NCI-H2171 treated with DMSO at 0.1 percent for 48 hours (cell line): Measurements from ENCODE around the gene TSPAN9.

Experiments
- DNase-seq: peaks from one replicate; lab custom pipeline; 2025; lab: John Stamatoyannopoulos, UW

Gene TSPAN9

DNA sequence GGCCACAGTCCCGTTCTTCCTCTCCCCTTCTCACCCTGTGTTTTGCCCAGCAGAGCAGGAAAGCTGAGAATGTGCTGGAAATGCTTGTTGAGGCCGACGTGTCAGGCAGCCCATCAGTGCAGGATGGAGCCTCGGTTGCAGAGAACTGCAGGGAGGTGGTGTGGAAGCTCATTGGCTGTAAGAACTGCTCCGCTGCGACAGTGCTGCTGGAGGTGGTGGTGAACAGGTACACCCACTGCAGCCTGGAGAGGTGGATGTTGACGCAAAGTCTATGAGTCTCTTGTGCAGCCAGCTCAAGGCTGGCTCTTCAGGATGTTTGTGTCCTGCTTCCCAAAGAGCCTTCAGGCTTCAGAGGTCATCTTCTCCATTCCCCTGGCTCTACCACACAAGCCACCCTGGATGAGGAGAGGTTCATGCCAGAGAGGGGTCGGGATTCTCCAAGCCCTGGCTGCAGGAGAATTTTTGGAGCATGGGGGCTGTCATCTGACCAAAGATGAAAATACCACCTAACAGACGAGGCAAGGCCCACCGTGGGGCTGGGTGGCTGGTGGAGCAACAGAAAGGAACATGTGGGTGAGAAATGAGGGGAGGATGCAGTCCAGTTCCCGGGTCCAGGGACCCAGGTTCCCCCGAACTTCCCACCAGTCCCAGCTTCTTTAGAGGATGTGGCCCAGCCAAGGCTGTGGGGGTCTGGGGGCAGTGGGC lies 239.7 kb downstream of the TSPAN9 start:
- no peak for DNase-seq

DNA sequence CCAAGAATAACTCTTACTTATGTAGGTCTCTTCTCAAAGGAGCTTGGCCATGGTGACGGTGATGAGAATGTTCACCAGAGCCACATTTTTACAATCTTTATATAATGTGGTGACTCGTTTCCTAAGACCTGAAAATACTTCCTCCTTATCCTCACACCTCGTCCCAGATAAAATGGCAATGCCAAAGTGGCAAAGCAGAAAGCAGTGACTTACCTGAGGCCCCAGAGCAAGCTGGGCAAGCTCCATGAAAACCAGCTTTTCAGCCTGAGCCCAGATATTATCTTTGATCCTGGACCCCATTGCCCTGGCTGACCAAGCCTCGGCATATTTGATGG lies 240.3 kb downstream of the TSPAN9 start:
- DNase-seq = no peak

DNA sequence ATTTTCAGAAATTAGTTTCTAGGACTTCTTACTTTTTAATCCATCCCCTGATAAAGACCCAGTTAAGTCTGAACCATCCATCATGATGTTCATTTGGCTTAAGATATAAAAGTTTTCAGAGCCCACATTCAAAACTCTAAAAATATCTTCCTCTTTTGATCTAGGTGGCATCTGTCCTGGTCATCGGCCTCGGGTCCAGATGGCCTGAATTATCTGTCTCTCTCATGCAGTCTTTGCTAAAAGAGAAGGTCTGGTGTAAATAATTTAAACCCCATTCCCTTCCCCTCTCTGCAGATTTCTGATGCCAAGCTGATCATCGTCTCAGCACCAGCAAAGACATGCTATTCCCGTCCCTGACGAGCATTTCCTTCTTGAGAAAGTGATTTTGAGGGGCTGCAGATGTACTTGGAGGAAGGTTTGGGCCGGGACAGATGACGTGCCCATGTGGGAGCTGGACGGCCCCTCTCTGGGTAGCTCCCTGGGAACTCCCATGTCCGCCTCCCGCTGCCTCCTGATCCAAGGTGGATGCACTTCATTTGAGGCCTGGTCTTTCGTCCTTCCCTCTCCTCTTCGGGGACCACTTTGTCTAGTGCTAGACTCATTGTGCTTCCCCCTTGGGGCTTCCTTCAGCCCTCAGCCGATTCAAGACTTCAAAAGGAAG lies 240.8 kb downstream of the TSPAN9 start:
- no peak for DNase-seq

DNA sequence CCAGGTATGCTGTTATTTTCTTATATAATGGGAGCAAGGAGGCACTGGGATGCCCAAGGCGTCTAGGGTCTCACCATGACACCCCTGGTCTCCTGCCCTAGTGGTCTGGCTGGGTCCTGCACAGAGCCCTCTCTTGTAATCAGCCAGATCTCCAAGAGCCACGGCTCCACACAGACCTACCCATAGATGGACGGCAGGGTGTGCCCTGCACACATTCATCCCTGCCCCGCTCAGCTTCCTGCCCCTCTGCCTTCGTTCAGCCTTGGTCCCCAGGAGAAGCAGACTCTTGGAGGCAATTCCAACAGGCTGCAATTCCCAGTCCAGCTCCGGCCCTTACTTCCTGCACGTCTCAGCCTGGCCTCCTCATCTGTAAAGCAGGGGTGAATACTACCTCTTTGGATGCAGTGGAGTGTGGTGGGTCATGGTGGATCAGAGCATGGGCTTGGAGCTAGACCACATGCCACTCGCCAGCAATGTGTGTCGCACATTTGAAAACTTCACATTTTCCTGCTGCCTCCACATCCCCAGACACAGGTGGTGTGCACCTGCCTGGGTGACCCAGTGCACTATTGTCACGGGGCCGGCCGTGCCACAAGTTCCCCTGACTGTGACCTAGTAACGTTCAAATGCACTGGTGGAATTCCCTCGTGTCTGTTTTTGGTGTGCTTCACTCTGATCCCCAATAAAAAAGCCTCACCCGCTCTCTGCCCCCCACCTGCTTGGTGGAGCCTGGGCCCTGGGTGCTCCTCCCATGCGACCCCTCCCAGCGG lies 242.7 kb downstream of the TSPAN9 start:
- DNase-seq = no peak

DNA sequence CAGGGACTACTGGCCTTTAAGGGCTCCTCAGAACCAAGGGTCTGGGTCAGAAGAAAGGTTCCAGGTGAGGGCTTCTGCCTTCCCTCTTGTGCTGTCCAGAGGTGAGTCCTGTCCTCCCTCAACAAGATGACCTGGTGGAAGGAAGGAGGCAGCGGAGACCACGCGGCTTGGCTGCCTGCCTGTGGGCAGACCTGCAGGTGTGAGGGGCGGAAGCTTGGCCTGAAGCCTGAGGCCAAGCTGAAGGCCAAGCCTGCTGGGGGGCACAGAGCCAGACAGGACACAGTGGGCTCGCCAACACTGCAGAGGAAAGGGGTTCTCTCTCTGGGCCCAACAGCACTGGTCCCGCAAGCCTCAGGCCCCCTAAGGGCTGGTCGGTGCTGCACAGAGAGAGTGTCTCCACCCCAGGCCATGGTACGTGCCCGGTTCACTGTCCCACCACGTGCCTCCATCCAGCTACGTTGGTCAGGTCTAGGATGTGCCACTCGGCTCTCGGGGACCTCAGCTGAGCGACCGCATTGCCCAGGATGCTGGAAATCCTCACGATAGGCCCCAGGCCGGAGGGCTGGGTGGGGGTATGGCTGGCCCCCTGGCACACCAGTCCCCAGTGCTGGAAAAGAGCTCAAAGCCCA lies 243.8 kb downstream of the TSPAN9 start:
- no peak for DNase-seq

DNA sequence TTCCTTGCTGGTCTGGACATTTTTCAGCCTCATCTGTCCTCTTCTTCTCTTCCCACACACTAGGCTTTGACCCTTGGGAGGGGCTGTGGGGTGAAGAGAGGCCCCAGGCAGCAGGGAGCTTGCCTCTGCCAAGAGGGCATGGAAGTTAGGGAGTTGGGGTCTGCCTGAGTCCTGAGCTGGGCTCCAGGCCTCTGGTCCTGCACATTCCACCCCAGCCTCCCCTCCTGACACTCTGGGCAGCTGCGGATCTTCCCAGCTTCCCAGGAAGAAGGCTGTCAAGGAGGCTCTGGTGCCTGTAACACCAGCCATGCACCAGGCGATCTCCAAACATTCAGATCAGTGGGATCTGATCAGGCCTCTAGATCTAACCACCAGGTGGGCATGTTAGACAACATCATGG lies 244.7 kb downstream of the TSPAN9 start:
- no peak for DNase-seq

DNA sequence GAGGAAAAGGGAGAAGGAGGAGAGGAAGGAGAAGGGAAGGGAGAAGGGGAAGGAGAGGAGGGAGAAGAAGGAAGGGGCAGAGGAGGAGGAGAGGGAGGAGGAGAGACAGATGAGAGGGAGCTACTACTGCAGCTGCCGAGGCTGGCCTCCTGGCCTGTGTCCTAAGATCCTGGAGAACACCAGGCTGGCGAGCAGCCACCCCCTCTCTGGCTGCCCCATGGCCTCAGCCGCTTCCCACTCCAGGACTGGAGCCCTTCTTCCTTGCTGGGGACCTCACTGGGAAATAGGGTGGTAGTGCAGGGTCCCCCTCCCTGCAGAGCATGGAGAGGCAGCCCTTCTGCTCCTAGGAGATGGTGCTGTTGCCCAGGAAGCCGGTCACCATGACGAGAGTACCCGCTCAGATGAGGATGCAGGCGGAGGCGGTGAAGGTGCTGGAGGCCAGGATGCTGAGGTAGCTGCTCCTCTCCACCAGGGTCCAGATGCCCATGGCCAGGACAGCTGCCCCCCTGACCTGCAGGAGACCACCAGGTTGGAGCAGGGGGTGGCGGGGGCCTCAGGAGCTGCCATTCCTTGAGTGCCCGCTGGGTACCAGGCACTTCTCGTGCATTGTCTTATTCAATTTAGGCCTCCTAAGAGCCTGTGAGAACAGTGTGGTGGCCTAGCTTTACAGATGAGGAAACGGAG lies 246.0 kb downstream of the TSPAN9 start:
- no peak for DNase-seq

DNA sequence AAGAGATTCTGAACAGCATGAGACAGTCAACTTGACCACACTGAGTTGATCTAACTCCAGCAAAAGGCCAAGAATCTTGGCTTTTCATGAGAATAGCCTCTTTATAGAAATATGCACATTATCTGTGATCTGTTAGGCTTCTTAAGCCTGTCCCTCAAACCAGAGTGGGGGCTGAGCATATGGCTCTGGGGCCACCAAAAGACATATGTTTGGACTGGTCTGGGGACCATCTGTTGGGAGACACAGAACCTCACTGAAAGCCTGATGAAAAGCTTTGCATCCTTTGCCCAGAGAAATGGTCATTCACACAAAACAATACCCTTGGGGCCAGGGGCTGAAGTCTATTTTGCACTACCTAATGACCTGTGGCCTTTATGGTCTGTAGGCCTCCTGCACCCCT lies 248.6 kb downstream of the TSPAN9 start:
- no peak for DNase-seq

DNA sequence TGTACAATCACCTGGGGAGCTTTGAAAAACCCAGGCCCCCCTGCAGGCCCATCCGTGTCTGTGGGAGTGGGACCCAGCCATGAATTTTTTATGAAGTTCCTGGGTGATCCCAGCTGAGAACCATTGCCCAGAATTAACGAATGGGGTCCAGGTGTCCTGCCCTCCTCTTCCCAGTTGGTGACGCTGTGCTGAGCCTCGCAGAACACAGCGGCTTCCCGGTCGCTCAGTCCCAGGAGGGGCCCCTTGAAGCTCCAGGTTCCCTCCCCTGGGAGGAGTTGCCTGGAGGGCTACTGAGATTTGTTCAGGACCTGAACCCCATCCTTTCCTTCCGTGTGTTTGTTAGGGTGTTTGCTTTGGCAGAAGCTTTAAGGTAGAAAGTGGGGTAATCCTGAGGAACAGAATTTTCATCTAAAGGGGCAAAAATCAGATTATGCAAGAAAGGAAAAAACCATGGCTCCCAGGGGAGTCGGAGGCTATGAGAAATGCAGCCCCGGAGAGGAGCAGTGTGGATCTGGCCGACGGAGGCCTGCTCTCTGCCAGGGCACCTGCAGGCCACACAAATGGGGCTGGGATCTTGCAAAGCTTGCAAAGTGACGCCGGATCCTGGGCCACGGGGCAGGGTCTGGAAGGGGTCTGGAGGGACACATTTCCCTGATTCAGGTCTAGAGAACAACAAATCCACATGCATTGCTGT lies 249.1 kb downstream of the TSPAN9 start:
- DNase-seq = no peak

DNA sequence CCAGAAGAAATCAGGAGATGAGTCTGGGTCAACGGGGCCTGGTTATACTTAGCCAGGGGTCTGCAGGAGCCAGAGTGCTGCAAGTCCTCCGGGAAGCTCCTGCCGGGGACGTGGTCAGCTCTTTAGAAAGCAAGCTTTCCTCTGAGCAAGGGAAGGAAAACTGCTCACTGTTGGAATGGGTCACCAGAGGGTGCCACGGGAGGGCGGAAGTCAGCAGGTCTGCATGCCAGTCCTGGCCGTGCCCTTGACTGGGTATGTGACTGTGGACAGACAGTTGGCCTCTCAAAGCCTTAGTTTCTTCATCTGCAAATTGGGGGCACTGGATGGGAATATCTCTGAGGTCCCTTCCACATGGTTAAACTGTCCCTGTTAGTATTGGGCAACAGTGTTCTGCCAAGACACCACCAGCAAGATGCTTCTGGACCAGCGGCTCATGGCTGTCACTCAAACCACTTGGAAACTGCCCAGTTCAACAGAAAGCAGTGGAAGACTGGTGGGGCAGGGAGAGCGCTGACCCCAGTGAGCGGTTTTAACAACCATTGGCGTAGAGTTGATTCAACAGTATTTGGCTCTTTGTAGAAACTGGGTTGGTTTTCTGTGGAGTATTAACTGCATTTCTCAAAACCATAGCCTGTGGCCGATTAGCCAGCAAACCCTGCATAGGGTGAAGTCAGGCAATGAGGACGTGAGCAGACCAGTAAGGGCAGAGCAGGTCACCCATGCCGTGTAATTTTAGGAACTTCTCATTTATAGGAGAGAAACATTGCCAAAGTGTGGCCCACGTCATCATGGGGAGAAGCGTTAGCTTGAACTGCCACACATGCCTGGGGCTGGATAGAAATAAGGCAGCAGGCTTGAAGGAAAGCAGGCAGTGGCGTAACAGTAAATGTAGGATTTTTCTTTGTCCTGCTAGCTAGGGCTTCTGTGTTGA lies 249.9 kb downstream of the TSPAN9 start:
- DNase-seq = no peak

DNA sequence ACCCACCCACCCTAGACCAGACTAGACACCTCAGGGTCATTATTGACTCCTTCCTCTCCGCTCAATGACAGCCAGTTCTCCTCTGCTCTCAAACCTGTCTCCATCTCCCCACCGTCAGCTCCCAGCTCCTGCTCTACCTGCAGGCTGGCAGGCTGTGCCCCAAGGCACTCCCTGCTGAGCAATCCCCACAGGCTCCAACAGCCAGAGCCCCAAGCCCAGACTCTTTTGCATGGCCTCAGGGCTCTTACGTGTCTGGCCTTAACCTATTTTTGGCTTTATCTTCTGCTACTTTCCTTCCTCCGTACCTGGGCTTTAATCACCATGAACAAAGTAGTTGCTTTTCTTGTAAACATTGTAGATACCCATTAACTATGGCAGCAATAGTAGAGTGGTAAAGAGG lies 250.9 kb downstream of the TSPAN9 start:
- DNase-seq = no peak

DNA sequence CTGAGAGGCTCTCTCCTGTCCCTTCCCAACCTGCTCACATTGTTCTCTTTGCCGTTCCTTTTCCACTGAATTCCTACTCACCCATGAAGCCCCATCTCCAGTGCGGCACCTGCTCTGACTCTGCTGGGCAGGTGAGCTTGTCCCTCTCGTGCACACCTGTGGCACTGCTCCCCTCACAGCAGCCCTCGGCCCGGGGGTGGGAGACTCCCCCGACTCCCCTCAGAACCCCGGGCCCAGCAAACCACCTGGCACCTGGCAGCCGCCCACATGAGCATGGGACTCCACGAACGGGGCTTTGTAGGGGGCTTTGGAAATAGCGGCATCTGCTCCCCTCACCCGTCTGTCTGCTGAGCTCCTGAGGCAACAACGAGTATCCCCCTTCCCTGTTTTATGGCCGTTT lies 251.4 kb downstream of the TSPAN9 start:
- DNase-seq = no peak

DNA sequence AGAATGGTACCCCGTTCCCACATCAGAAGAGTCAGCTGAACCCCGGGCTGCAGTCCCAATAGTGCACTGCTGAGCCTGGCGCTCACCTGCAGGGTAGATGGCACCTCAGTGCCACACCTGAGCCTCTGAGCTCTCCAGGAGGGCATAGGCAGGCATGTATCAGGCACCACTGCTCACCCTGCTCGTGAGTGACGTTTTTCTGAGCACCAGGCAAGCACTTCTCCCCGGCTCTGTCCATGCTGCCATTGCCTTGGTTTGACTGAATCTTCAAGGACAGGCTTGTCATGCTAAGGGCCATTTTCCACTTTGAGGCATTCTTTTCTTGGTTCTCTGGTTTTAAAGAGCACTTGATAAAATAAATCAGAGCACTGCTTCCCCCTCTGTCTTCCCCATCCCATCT lies 252.2 kb downstream of the TSPAN9 start:
- no peak for DNase-seq

DNA sequence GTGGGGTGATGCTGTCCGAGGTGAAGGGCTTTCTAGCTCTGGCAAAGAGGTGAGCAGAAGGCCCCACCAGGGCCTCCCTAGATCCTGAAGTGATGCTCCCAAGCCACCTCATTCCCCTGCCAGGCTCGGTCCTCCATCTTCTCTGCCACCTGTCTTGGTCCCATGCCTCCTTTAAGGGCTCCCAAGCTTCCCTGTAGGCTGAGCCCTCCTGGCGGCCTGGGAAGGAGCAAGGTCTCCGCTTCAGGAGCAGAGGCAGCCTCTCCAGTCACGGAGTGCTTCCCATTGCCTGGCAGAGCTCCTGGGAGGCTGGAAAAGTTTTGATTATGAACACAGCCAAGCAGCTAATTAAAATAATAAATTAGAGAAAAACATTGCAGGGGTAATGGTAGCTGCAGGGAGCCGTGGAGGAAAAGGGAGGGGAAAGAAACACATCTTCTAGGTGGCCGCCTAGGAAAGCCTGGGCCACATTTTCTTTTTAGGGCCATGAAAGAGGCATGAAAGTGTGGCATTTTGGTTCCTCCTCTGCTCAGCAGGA lies 253.9 kb downstream of the TSPAN9 start:
- DNase-seq = no peak

DNA sequence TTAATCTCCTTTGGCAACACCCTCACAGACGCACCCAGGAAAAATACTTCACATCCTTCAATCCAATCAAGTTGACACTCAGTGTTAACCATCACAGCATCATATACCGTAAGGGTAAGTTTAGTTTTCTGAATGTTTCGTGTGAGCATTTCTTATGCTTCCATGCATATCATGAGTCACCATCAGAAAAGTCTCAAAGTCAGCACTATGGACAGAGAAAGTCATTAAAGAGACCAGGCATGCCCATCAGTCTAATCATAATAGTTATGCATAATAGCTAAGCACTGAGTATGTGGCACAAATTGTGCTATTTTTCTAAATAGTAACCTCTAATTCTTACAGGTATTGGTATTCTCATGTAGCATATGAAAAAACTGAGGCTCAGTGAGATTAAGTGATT lies 255.0 kb downstream of the TSPAN9 start:
- DNase-seq = no peak

DNA sequence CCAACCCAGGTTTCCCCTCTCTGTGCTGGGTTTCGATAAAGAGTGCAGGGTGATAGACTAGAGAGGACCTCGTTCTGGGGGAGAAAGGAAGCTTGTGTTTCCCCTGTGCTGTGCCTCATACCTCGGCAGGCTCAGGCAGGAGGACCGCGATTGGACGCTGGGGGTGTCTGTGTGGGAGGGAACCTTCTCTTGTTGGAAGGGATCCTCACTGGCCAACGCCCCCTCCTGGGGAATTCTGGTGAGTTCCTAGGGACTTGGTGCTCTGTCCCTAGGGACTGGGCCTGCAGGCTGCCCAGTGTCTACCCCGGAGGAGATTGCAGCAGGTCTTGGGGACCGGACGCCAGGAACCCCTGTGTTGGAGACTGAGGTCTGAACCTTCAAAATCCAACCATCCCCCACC lies 256.4 kb downstream of the TSPAN9 start:
- DNase-seq = no peak

DNA sequence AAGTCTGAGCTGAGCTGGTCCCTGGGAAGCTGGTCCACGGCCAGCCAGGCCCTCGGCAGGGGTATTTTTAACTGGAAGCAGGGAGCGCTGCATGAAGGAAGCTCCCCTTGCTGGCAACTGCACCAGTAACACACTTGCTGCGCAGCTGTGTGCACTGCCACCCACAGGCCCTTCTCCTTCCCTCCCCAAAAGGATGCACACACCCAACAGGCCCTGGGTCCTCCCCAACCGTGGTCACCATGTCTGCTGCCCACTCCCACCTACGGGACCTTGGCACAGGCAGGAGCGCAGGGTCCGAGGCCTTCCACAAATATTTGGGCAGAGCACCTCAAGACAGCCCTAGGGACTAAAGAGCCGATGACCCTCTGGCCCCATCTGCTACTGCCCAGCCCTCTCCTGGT lies 256.8 kb downstream of the TSPAN9 start:
- no peak for DNase-seq

DNA sequence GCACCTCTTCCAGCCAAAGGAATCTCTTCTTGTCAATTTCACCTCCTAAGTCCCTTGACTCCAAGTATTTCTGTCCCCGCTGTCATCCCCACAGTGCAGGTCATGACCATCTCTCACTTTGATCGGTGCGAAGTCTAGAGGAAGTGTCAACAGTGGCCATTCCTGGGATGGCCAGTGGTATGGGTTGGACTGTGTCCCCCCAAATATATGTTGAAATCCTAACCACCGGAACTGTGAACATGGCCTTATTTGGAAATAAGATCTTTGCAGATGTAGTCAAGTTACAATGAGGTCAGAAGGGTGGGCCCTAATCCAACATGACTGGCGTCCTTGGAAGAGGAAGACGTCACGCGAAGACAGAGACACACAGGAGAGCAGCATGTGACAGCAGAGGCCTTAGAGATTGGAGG lies 257.9 kb downstream of the TSPAN9 start:
- no peak for DNase-seq
